Measurements from ENCODE around the gene TTLL11. TPM values are rescaled to one million over a fixed set of nuclear protein-coding genes. Genes with fewer than 3 reads are reported as not detected.

Gene TTLL11
- total and polyA plus RNA-seq, 2 experiments from 2014 or later = 0.57 to 1.4 TPM

DNA sequence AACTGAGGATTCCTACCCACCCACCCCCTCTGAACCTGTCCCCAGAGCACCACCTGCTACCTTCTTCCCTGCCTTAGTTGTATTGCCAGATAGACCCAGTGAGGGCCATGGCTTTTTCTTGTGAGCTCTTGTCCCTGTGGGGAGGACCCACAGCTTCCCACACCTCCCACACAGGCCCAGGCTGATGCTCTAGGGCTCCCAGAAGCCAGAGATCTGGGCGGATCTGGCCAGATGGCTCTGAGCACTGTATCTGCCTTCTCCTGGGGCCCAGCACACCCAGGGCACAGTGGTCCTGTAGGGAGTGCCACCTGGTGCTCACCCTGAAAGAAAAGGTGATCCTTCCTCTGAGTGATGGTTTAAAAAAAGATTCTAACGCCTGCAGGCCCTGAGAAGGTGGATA is 310.0 kb downstream of the TTLL11 start:
- ATAC-seq = peak; percentile 9
- no peaks in the 10 kb centered on the region for H3K9me3 Mint-ChIP-seq
- H4K20me1 ChIP-seq (replicated peaks; ENCODE audit: insufficient read depth) = no peaks in the 10 kb centered on the region; the same call in none of the 2 replicates
- H3K27me3 ChIP-seq (ENCODE audit: insufficient read depth) = no peaks in the 10 kb centered on the region
- no peak for TF ChIP-seq EZH2 (IDR thresholded peaks at IDR 0.05; ENCODE audit: low read depth, unreplicated experiment)
- no peak for TF ChIP-seq JUNB (IDR thresholded peaks at IDR 0.05; ENCODE audit: unreplicated experiment)
- TF ChIP-seq STAT1 (IDR thresholded peaks at IDR 0.05; ENCODE audit: unreplicated experiment) = no peak
- TF ChIP-seq ZNF114 (CRISPR knock-in tag; IDR thresholded peaks at IDR 0.05) = no peak
- TF ChIP-seq, protein P1, sequence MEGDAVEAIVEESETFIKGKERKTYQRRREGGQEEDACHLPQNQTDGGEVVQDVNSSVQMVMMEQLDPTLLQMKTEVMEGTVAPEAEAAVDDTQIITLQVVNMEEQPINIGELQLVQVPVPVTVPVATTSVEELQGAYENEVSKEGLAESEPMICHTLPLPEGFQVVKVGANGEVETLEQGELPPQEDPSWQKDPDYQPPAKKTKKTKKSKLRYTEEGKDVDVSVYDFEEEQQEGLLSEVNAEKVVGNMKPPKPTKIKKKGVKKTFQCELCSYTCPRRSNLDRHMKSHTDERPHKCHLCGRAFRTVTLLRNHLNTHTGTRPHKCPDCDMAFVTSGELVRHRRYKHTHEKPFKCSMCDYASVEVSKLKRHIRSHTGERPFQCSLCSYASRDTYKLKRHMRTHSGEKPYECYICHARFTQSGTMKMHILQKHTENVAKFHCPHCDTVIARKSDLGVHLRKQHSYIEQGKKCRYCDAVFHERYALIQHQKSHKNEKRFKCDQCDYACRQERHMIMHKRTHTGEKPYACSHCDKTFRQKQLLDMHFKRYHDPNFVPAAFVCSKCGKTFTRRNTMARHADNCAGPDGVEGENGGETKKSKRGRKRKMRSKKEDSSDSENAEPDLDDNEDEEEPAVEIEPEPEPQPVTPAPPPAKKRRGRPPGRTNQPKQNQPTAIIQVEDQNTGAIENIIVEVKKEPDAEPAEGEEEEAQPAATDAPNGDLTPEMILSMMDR (conservative IDR thresholded peaks at IDR 0.05; ENCODE audit: low read depth in 2 of 2) = no peak
- TF ChIP-seq POLR2AphosphoS5 (IDR thresholded peaks at IDR 0.05; ENCODE audit: low read depth) = no peak
- no peak for TF ChIP-seq EZH2phosphoT487 (IDR thresholded peaks at IDR 0.05; ENCODE audit: unreplicated experiment)
- no peak for TF ChIP-seq NANOG (IDR thresholded peaks at IDR 0.05; ENCODE audit: borderline replicate concordance)
- TF ChIP-seq CREB1 (CRISPR knock-in tag; IDR thresholded peaks at IDR 0.05; ENCODE audit: low read depth) = no peak
- no peak for TF ChIP-seq REST (IDR thresholded peaks at IDR 0.05; ENCODE audit: unreplicated experiment)
- no peak for TF ChIP-seq ETS1 (IDR thresholded peaks at IDR 0.05)
- TF ChIP-seq, protein P2, sequence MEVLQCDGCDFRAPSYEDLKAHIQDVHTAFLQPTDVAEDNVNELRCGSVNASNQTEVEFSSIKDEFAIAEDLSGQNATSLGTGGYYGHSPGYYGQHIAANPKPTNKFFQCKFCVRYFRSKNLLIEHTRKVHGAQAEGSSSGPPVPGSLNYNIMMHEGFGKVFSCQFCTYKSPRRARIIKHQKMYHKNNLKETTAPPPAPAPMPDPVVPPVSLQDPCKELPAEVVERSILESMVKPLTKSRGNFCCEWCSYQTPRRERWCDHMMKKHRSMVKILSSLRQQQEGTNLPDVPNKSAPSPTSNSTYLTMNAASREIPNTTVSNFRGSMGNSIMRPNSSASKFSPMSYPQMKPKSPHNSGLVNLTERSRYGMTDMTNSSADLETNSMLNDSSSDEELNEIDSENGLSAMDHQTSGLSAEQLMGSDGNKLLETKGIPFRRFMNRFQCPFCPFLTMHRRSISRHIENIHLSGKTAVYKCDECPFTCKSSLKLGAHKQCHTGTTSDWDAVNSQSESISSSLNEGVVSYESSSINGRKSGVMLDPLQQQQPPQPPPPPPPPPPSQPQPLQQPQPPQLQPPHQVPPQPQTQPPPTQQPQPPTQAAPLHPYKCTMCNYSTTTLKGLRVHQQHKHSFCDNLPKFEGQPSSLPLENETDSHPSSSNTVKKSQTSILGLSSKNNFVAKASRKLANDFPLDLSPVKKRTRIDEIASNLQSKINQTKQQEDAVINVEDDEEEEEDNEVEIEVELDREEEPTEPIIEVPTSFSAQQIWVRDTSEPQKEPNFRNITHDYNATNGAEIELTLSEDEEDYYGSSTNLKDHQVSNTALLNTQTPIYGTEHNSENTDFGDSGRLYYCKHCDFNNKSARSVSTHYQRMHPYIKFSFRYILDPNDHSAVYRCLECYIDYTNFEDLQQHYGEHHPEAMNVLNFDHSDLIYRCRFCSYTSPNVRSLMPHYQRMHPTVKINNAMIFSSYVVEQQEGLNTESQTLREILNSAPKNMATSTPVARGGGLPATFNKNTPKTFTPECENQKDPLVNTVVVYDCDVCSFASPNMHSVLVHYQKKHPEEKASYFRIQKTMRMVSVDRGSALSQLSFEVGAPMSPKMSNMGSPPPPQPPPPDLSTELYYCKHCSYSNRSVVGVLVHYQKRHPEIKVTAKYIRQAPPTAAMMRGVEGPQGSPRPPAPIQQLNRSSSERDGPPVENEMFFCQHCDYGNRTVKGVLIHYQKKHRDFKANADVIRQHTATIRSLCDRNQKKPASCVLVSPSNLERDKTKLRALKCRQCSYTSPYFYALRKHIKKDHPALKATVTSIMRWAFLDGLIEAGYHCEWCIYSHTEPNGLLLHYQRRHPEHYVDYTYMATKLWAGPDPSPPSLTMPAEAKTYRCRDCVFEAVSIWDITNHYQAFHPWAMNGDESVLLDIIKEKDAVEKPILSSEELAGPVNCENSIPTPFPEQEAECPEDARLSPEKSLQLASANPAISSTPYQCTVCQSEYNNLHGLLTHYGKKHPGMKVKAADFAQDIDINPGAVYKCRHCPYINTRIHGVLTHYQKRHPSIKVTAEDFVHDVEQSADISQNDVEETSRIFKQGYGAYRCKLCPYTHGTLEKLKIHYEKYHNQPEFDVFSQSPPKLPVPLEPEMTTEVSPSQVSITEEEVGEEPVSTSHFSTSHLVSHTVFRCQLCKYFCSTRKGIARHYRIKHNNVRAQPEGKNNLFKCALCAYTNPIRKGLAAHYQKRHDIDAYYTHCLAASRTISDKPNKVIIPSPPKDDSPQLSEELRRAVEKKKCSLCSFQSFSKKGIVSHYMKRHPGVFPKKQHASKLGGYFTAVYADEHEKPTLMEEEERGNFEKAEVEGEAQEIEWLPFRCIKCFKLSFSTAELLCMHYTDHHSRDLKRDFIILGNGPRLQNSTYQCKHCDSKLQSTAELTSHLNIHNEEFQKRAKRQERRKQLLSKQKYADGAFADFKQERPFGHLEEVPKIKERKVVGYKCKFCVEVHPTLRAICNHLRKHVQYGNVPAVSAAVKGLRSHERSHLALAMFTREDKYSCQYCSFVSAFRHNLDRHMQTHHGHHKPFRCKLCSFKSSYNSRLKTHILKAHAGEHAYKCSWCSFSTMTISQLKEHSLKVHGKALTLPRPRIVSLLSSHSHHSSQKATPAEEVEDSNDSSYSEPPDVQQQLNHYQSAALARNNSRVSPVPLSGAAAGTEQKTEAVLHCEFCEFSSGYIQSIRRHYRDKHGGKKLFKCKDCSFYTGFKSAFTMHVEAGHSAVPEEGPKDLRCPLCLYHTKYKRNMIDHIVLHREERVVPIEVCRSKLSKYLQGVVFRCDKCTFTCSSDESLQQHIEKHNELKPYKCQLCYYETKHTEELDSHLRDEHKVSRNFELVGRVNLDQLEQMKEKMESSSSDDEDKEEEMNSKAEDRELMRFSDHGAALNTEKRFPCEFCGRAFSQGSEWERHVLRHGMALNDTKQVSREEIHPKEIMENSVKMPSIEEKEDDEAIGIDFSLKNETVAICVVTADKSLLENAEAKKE (CRISPR knock-in tag; IDR thresholded peaks at IDR 0.05) = no peak
- no peak for TF ChIP-seq ZNF331 (CRISPR knock-in tag; IDR thresholded peaks at IDR 0.05; ENCODE audit: low read depth)
- no peaks in the 10 kb centered on the region for H3F3A ChIP-seq (replicated peaks; ENCODE audit: low read depth)
- no peaks in the 10 kb centered on the region for H3K9me2 ChIP-seq (ENCODE audit: insufficient read depth)
- peaks cover 34% of the 10 kb centered on the region for H3K4me1 Mint-ChIP-seq
- H3K79me2 ChIP-seq (replicated peaks; ENCODE audit: insufficient read depth) = peaks cover 5% of the 10 kb centered on the region; the same call in 1 of the 2 replicates
- H3K27me3 Mint-ChIP-seq (ENCODE audit: insufficient read depth, low read depth, poor library complexity) = peaks cover 15% of the 10 kb centered on the region
- H3K4me2 ChIP-seq = no peak overlapping the region; the same call in 1 of the 2 replicates
- H2AFZ ChIP-seq = no peak overlapping the region
- 0 out of 2 replicates have a peak overlapping the region, but pooled peaks have one; percentile 45 for H3K27ac ChIP-seq (ENCODE audit: low read depth)
- H3K36me3 Mint-ChIP-seq (ENCODE audit: low read depth) = peaks cover 26% of the 10 kb centered on the region
- peaks cover 22% of the 10 kb centered on the region for H3K4me1 ChIP-seq (ENCODE audit: insufficient read depth)
- H3K36me3 ChIP-seq (ENCODE audit: insufficient read depth) = no peaks in the 10 kb centered on the region
- no peak overlapping the region for H3K4me3 Mint-ChIP-seq
- no peak for DNase-seq (ENCODE audit: low spot score)
- H3K27ac Mint-ChIP-seq = peak overlapping the region; percentile 23; the same call in 1 of the 2 replicates
- H3K4me3 ChIP-seq = no peak overlapping the region
